Loucy (cell line): Measurements from ENCODE around the gene FHIT.

ENCODE experiments used
- EZH2phosphoT487 ChIP-seq: fragments of 200-600 bp; IDR thresholded peaks from 2 replicates; pipeline ENCODE4 v1.6.1; 2018; ENCODE audit warnings: antibody characterized with exemption, mild to moderate bottlenecking, moderate library complexity, borderline replicate concordance
- TF ChIP-seq, protein P1 (sequence below): fragments of 200-600 bp; sonication (generic); conservative IDR thresholded peaks from 2 replicates; pipeline ENCODE4 v1.5.1; 2014; ENCODE audit warnings: mild to moderate bottlenecking, antibody characterized with exemption, low read length

DNA sequence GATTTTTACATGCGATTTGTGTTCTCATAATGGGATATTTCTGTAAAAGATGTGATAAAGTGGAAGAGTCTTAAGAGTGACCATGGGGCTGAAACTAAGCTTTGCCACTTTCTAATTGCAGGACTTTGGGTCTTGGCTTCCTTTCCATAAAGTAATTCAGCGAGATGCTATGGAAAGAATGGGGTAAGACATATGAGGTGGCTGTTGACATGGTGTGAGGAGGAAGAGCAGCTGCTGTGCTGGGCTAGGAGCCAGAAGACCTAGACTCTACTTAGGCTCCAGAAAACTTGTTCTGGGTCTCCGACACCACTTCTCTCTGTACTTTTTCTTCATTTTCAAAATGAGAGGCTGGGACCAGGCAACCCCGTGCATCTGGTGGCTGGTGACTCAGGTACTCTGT is 1547.0 kb downstream of the FHIT start:
- TF ChIP-seq, protein P1, sequence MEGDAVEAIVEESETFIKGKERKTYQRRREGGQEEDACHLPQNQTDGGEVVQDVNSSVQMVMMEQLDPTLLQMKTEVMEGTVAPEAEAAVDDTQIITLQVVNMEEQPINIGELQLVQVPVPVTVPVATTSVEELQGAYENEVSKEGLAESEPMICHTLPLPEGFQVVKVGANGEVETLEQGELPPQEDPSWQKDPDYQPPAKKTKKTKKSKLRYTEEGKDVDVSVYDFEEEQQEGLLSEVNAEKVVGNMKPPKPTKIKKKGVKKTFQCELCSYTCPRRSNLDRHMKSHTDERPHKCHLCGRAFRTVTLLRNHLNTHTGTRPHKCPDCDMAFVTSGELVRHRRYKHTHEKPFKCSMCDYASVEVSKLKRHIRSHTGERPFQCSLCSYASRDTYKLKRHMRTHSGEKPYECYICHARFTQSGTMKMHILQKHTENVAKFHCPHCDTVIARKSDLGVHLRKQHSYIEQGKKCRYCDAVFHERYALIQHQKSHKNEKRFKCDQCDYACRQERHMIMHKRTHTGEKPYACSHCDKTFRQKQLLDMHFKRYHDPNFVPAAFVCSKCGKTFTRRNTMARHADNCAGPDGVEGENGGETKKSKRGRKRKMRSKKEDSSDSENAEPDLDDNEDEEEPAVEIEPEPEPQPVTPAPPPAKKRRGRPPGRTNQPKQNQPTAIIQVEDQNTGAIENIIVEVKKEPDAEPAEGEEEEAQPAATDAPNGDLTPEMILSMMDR: no peak
- TF ChIP-seq EZH2phosphoT487: no peak
